ENCODE data around the gene SRSF1.
"Not testable (repeated sequence)": the region's sequence is repeated elsewhere in the genome, so short reads cannot be mapped to it uniquely, and the experiment has no call there.

SRSF1 gene

DNA sequence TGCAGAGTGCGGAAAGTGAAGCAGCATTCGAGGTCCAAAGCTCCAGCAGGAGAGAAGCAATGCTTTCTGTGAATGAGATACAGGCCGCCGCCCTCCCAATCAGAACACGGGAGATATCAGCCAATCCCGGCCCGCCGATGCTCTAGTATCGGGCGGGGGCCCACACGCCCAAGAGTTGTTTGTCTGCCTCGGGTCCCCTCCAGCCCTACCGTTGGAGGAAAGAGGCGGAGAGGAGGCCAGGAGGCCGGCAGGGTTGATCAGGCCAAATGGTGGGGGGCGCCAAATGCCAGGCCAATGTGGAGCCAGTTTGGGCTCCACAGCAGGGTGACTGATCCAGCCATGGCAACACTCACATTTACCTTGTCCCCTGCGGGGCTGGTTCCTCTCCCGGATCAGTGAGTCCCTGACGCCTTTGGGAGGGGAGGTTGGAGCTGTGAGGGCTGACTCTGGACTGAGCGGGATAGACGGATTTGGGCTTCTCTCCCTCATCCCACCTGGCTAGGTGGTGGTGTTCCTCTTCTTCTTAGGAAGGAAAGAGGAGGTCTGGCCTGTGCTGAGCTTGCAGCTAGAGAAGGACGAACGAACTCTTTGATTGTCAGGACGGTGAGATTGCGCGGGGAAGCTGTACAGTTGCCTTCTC, 41.4 kb downstream of the SRSF1 start:
- WGBS (ENCODE audit: insufficient coverage, insufficient read length): no CpG with 5 or more reads among the region's 26 CpGs
- Histone ChIP-seq H3K27me3 (ENCODE audit: control insufficient read depth, insufficient read depth, low read length) (no peaks in the 10 kb centered on the region), H3K4me3 (ENCODE audit: low read length) (no peak overlapping the region), H3K4me1 (ENCODE audit: control insufficient read depth, insufficient read depth, low read length) (0 out of 2 replicates have a peak, but pooled peaks cover 2% of the 10 kb centered on the region), H3K9me3 (ENCODE audit: control insufficient read depth, insufficient read depth, low read length) (no peaks in the 10 kb centered on the region), H3K27ac (ENCODE audit: low read length) (no peak overlapping the region), H3K36me3 (ENCODE audit: control insufficient read depth, insufficient read depth, low read length) (no peaks in the 10 kb centered on the region)
- DNase-seq (ENCODE audit: low read depth, low spot score): no peak

- no peak for DNase-seq (ENCODE audit: low read depth, low spot score)
- 0 out of 2 replicates have a peak, but pooled peaks cover 2% of the 10 kb centered on the region for H3K4me1 ChIP-seq (ENCODE audit: control insufficient read depth, insufficient read depth, low read length)
- H3K9me3 ChIP-seq (ENCODE audit: control insufficient read depth, insufficient read depth, low read length): no peaks in the 10 kb centered on the region
- H3K27ac ChIP-seq (ENCODE audit: low read length): no peak overlapping the region
- no peak overlapping the region for H3K4me3 ChIP-seq (ENCODE audit: low read length)
- no peaks in the 10 kb centered on the region for H3K36me3 ChIP-seq (ENCODE audit: control insufficient read depth, insufficient read depth, low read length)
- WGBS (ENCODE audit: insufficient coverage, insufficient read length): no CpG with 5 or more reads among the region's 6 CpGs
- H3K27me3 ChIP-seq (ENCODE audit: control insufficient read depth, insufficient read depth, low read length): no peaks in the 10 kb centered on the region
Measured at GRCh38 chr17:57963149-57963511, 43.9 kb downstream of the SRSF1 start.

DNA sequence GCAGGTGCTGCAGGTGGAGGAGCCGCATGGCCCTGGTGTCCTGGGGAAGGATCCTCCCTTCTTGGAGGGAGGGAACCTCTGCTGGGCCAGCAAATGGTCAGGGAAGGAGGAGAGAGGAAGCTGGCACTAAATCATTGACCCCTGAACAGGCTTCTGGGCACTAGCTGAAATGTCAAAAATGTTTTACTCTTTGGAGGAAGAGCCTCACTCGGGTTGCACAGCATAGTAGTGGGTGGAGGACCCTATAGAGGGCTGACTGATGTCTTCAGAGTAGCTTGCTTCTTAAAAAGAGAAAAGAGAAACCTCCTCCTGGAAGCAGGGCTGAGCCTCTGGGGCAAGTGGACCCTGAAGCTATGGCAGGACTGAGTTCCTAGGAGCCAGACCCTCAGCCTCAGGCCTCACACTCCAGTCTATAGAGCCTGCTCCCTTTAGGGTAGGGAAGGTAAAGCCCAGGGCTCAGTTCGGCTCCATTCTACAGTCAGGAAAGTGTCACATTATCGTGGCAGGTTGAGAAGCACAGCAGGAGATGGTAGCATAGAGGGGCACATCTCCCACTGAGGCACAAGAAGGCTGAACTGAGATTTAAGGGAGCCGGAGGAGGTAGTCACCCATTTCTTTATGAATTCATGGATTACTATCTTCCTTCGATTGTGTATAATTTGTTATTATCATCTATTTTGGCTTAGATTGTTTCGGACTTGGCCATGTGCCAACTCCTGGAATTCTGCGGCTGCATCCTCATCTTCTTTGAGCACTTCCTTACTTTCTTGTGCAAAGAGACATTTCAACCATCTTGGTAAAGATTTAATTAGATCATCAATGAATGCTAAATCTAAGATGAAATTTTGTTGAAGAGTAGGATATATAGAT, 44.5 kb downstream of the SRSF1 start:
- 0 out of 2 replicates have a peak, but pooled peaks cover 2% of the 10 kb centered on the region for H3K4me1 ChIP-seq (ENCODE audit: control insufficient read depth, insufficient read depth, low read length)
- no peak overlapping the region for H3K4me3 ChIP-seq (ENCODE audit: low read length)
- DNase-seq (ENCODE audit: low read depth, low spot score): no peak
- no peak overlapping the region for H3K27ac ChIP-seq (ENCODE audit: low read length)
- H3K36me3 ChIP-seq (ENCODE audit: control insufficient read depth, insufficient read depth, low read length): no peaks in the 10 kb centered on the region
- no peaks in the 10 kb centered on the region for H3K27me3 ChIP-seq (ENCODE audit: control insufficient read depth, insufficient read depth, low read length)
- no peaks in the 10 kb centered on the region for H3K9me3 ChIP-seq (ENCODE audit: control insufficient read depth, insufficient read depth, low read length)
- WGBS (ENCODE audit: insufficient coverage, insufficient read length): no CpG with 5 or more reads among the region's 8 CpGs

DNA sequence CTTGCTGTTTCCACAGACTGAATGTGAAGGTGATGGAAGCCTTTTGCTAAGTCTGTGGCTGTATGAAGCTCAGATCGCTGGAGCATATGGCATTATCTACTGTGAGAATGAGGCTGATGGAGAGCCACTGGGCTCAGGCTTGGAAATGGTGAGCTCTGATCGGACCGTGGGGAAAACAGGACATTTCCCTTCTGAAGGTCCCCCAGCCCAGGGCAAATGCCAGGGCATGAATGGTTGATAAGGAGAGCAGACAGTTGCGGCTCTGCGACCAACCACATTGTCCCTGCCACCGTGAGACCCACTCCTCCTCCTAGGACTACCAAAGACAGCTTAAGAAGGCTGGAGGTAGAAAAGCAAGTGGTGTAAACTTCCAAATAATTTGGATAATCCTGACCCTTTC, 47.1 kb downstream of the SRSF1 start:
- H3K36me3 ChIP-seq (ENCODE audit: control insufficient read depth, insufficient read depth, low read length): no peaks in the 10 kb centered on the region
- no peak overlapping the region for H3K27ac ChIP-seq (ENCODE audit: low read length)
- H3K4me3 ChIP-seq (ENCODE audit: low read length): no peak overlapping the region
- no peaks in the 10 kb centered on the region for H3K9me3 ChIP-seq (ENCODE audit: control insufficient read depth, insufficient read depth, low read length)
- WGBS (ENCODE audit: insufficient coverage, insufficient read length): no CpG with 5 or more reads among the region's 6 CpGs
- DNase-seq (ENCODE audit: low read depth, low spot score): no peak
- H3K4me1 ChIP-seq (ENCODE audit: control insufficient read depth, insufficient read depth, low read length): peaks cover 4% of the 10 kb centered on the region; the same call in 1 of the 2 replicates
- peaks cover 8% of the 10 kb centered on the region; the same call in 1 of the 2 replicates for H3K27me3 ChIP-seq (ENCODE audit: control insufficient read depth, insufficient read depth, low read length)

GRCh38 chr17:57958391-57958790, 48.7 kb downstream of the SRSF1 start:
- H3K36me3 ChIP-seq (ENCODE audit: control insufficient read depth, insufficient read depth, low read length); H3K27ac ChIP-seq (ENCODE audit: low read length); H3K4me3 ChIP-seq (ENCODE audit: low read length); DNase-seq (ENCODE audit: low read depth, low spot score); H3K9me3 ChIP-seq (ENCODE audit: control insufficient read depth, insufficient read depth, low read length); H3K4me1 ChIP-seq (ENCODE audit: control insufficient read depth, insufficient read depth, low read length); H3K27me3 ChIP-seq (ENCODE audit: control insufficient read depth, insufficient read depth, low read length): not testable (repeated sequence)
- WGBS (ENCODE audit: insufficient coverage, insufficient read length): no CpG with 5 or more reads among the region's 15 CpGs

- H3K27ac ChIP-seq (ENCODE audit: low read length): no peak overlapping the region
- peaks cover 4% of the 10 kb centered on the region; the same call in 1 of the 2 replicates for H3K4me1 ChIP-seq (ENCODE audit: control insufficient read depth, insufficient read depth, low read length)
- DNase-seq (ENCODE audit: low read depth, low spot score): no peak
- no peaks in the 10 kb centered on the region for H3K9me3 ChIP-seq (ENCODE audit: control insufficient read depth, insufficient read depth, low read length)
- H3K4me3 ChIP-seq (ENCODE audit: low read length): no peak overlapping the region
- peaks cover 8% of the 10 kb centered on the region; the same call in 1 of the 2 replicates for H3K27me3 ChIP-seq (ENCODE audit: control insufficient read depth, insufficient read depth, low read length)
- no CpG with 5 or more reads among the region's 3 CpGs for WGBS (ENCODE audit: insufficient coverage, insufficient read length)
- no peaks in the 10 kb centered on the region for H3K36me3 ChIP-seq (ENCODE audit: control insufficient read depth, insufficient read depth, low read length)
Measured at GRCh38 chr17:57957886-57958285, 49.2 kb downstream of the SRSF1 start.

- H3K9me3 ChIP-seq (ENCODE audit: control insufficient read depth, insufficient read depth, low read length): no peaks in the 10 kb centered on the region
- H3K27ac ChIP-seq (ENCODE audit: low read length): no peak overlapping the region
- no peaks in the 10 kb centered on the region for H3K36me3 ChIP-seq (ENCODE audit: control insufficient read depth, insufficient read depth, low read length)
- H3K4me1 ChIP-seq (ENCODE audit: control insufficient read depth, insufficient read depth, low read length): peaks cover 4% of the 10 kb centered on the region
- no peak overlapping the region for H3K4me3 ChIP-seq (ENCODE audit: low read length)
- H3K27me3 ChIP-seq (ENCODE audit: control insufficient read depth, insufficient read depth, low read length): peaks cover 8% of the 10 kb centered on the region; the same call in 1 of the 2 replicates
- DNase-seq (ENCODE audit: low read depth, low spot score): no peak
- WGBS (ENCODE audit: insufficient coverage, insufficient read length): no CpG with 5 or more reads among the region's 8 CpGs
Measured at GRCh38 chr17:57957120-57957850, 49.8 kb downstream of the SRSF1 start.

DNA sequence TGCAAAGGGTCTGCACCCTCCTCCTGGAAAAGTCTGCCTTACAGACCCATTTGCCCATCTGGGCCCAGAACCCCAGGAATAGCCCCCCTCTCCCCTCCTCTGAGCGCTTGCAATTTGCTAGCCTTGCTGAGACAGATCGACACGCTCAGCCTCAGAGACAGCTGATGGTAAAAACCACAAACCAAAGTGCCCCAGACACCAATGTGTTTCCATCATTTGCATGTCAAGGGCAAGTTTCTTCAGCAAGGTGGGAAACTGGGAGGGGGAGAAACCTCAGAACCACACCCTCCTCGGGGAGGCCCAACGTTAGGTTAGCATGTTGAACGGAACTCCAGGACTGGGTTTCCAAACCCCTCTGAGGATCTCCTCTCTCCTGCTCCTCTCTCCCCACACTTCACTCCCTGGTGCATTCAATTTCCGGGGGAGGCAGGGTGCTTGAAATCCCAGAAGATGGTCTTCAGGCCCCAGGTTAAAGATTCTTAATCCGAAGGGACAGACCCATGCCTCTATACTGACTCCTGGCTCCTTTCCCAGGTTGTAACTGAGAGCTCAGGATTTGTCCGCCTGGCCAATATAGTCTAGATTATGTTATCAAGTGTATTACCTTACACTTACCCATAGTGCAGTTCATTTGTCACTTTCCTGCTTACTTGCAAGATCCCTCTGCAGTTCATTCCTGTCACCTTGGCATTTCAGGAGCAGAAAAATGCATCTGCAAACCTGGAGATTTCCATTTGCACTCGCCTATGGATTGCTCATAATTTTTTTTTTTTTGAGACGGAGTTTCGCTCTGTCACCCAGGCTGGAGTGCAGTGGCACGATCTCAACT, 50.5 kb downstream of the SRSF1 start:
- Histone ChIP-seq H3K36me3 (ENCODE audit: control insufficient read depth, insufficient read depth, low read length) (no peaks in the 10 kb centered on the region), H3K4me1 (ENCODE audit: control insufficient read depth, insufficient read depth, low read length) (peaks cover 4% of the 10 kb centered on the region), H3K9me3 (ENCODE audit: control insufficient read depth, insufficient read depth, low read length) (no peaks in the 10 kb centered on the region), H3K27ac (ENCODE audit: low read length) (no peak overlapping the region), H3K27me3 (ENCODE audit: control insufficient read depth, insufficient read depth, low read length) (peaks cover 8% of the 10 kb centered on the region; the same call in 1 of the 2 replicates), H3K4me3 (ENCODE audit: low read length) (no peak overlapping the region)
- no peak for DNase-seq (ENCODE audit: low read depth, low spot score)
- WGBS (ENCODE audit: insufficient coverage, insufficient read length): no CpG with 5 or more reads among the region's 13 CpGs

DNA sequence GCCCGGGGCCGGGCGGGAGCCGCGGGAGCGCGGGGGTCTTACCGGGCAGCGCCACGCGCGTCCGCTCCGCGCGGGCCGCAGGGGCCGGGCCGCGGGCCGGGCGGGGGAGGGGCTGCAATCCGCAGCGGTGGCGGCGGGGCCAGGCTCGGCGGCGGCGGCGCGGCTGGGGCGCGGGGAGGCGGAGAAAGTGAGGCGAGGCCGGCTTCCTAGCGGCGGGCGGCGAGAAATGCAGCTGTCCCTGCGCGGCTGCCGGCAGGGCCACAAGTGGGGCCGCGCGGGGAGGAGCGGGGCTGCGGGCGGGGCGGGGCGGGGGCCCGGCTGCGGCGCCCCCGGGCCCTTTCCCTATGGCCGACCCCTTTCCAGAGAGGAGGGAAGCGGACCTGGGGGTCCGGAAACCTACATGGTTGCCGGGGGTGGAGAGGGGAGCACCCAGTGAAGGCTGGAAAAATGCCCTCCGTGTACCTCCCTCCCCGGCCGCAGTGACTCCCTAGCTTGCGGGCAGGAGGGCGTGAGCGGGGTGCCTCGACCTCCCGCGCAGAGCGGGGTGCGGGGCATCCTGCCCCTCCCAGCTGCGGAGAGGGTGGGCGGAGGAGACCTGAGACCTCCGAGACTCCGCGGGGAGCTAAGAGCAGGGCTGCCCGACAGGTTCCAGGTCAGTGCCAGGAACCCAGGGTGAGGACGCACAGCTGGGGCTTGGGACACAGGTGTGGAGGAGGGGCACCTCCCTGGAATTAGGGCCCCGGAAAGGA, 51.7 kb downstream of the SRSF1 start, which contains the start of gene CUEDC1:
Gene CUEDC1 (minus strand): TSS at position 230 of the 749 bp plus-strand sequence. CDS start 69,848 bp downstream, outside the sequence.
- no peaks in the 10 kb centered on the region for H3K9me3 ChIP-seq (ENCODE audit: control insufficient read depth, insufficient read depth, low read length)
- H3K27ac ChIP-seq (ENCODE audit: low read length): no peak within 1 kb of the TSS
- peaks cover 8% of the 10 kb centered on the region; the same call in 1 of the 2 replicates for H3K27me3 ChIP-seq (ENCODE audit: control insufficient read depth, insufficient read depth, low read length)
- no peaks in the 10 kb centered on the region for H3K36me3 ChIP-seq (ENCODE audit: control insufficient read depth, insufficient read depth, low read length)
- H3K4me3 ChIP-seq (ENCODE audit: low read length): peak within 1 kb of the TSS; percentile 53; the same call in 1 of the 2 replicates
- no peak for DNase-seq (ENCODE audit: low read depth, low spot score)
- WGBS (ENCODE audit: insufficient coverage, insufficient read length): no CpG with 5 or more reads among the region's 79 CpGs
- peaks cover 6% of the 10 kb centered on the region for H3K4me1 ChIP-seq (ENCODE audit: control insufficient read depth, insufficient read depth, low read length)
